Left colon (tissue), 2 donors: Measurements from ENCODE around the gene PLCB4. TPM values are rescaled to one million over a fixed set of nuclear protein-coding genes. Genes with fewer than 3 reads are reported as not detected.
"Not testable (repeated sequence)": the region's sequence is repeated elsewhere in the genome, so short reads cannot be mapped to it uniquely, and the experiment has no call there.

Experiments
- ATAC-seq: fragments of 200-7000 bp; cut with Tn5 transposase; one replicate; pipeline ENCODE4 v1.9.1; 2020; ENCODE audit warnings: mild to moderate bottlenecking, moderate library complexity
- DNase-seq, 2 donors: peaks; one replicate each; pipeline ENCODE4 v3.0.0-alpha.2; 2020
- intact Hi-C, 2 donors: fragments of 100-400 bp; cut with DNase I in 1 of 2; cut with micrococcal nuclease in 1 of 2; formaldehyde crosslinking; loops; one replicate each; pipeline versions ENCODE4 v1.11.2 to v1.14.0; 2022; cut with DNase I, micrococcal nuclease
- long read RNA-seq: library from polyadenylated mRNA; unstranded; transcript quantifications from one replicate; pipeline ENCODE4 v2.0.0, GENCODE V29; 2021
- total RNA-seq, 2 donors: library from RNA; stranded (reverse); fragmentation: NEBNext Ultra II Directional; extraction: Animal tissue kit (Norgen Biotek cat#: 25700); gene quantifications; one replicate each; pipeline ENCODE4 v1.2.1, GENCODE V29; 2021
- donor health status: DM: no; HTN: no; CAD: no.
- donor health status: DM: yes; HTN: yes; CAD: no.

Gene PLCB4
- total RNA-seq, result 10 to 100 TPM; 45.3 to 58.2 TPM
- long read RNA-seq, partial matches to known transcripts, result 22 of 70 reads
- long read RNA-seq, other reads (novel, unspliced or antisense), result 48 of 70 reads

DNA sequence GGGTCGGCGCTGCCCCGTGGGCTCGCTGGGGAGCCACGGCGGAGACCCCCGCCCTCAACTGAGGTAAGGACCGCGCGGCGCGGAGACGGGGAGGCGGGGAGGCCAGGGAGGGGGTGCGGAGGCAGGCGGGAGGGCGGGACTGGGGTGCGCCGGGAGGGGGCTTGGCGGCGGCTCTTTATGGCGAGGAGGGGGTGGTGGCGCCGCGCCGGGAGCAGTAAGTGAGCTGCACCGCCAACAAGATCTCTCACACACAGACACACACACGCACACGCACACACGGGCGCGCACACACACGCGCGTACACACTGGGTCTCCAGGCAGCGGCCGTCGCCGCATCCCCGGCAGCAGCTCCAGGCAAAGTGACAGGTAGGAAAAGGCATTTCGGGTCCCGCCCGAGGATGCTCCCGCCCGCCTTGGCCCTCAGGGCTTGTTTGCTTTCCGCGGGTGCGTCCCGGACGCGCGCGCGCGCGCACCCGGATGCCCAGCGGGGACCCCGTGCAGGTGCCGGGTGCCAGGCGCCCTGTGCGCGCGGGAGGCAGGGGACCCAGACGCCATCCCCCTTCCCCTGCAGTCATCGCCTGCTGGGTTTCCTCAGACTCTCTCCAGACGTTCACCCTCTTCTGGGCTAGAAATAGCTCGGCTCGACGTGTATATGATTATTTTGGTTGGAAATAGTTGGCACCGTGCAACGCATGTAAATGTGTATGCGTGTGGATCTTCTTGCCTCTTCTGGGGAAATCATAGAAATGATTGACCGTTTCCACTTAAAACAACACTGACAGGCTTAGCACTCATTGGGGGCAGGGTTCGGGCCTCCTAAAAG lies at the start of gene PLCB4:
Gene PLCB4, plus strand, starts transcription at position 247 of the 823 bp plus-strand sequence. CDS start 238,728 bp downstream, outside the sequence.
- intact Hi-C loops, result no loop called here
- DNase-seq (peak; percentile 73 to 75), ATAC-seq (peak; percentile 75)

DNA sequence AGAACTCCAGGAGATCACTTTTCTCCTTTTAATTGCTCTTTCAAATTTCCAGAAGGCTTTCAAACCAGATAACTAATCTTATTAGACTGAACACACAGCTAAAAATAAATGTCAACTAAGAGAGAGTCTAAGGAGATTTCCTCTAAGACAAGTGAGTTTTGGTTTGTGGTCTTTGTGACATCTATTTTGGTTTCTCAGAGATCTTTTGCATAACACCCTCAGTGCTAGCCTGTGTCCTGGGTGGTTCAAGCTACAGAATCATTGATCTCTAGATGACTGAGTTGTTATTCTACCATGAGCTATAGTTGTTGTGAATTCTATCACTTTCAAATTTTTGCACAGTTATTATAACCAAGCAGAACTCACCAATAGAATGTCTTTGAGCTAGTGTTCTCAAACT lies 49.1 kb upstream of the PLCB4 start:
- no peak for ATAC-seq
- intact Hi-C loops, result no loop called here
- DNase-seq, result no peak

DNA sequence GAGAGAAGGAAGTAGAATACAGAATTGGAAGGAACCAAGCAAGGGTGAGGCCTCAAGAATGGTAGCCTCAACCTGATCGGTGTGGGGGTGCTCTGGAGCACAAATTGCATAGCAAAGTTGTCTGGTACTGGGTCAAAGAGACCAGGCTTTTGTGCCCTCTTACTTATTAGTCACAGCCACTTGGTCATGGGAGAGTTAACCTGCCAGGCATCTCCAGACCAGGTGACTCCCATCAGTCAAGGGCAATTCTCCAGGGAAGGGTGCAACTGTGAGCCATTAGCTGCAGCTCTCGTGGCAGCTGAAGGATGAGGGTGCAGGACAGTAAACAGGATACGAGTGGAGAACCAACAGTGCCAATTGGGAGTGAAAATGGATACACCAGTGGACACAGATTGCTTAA lies 47.7 kb upstream of the PLCB4 start:
- intact Hi-C loops, result no loop called here
- DNase-seq (no peak), ATAC-seq (no peak)

DNA sequence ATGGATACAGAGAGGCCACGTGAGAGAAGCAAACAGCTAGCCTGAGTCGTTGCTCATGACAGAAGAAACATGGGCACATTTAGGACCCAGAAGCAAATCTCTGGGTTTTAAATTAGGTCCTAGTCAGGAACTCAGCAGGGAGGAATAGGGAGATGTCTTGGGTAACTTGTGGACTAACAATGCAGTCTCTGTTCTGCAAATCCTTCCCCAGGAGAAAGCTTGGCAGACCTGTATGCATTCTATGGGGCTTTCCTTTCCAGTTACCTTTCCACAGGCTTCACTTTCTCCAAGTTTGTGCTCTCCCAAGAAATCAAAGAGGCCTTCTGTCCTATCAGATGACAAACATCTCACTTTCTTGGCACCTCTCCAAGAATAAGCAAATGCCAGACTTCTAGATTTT lies 47.2 kb upstream of the PLCB4 start:
- DNase-seq (no peak), ATAC-seq (no peak)
- intact Hi-C loops, result no loop called here

DNA sequence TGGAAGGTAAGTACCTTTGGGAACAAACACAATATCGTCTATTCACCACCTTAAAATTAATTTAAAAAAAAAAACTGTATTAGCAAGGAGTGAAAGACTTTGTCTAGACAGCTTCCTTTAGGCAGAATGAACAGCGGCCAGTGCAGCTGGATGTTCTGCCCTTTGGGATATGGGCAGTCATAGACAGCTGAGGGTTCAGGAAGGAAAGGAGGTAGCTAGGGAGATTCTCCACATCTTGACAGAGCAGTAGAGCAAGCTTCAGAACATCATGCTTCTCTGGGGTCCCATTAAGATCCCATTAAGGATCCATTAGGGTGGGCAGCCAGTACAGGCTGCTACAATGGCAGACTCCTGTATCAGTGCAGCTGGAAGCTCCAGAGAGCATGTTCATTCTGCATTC lies 46.5 kb upstream of the PLCB4 start:
- no peak for ATAC-seq

DNA sequence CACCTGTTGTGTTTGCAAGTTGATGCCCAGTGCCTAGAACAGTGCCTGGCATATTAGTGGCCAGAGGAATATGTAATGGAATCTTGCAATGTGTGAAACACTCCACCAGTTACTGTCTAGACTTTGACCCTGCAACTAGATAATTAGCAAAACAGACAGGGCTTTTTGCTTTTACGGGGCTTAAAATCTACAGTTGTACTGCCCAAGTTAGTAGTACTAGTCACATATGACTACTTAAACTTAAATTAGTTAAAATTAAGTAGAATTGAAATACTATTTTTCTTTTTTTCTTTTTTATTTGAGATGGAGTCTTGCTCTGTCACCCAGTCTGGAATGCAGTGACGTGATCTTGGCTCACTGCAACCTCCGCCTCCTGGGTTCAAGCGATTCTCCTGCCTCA lies 44.3 kb upstream of the PLCB4 start:
- ATAC-seq (no peak), DNase-seq (no peak)
- intact Hi-C loops, result no loop called here

More for the DNA sequence above, 46.5 kb upstream of the PLCB4 start:
- no peak for DNase-seq
- intact Hi-C loops, result no loop called here

DNA sequence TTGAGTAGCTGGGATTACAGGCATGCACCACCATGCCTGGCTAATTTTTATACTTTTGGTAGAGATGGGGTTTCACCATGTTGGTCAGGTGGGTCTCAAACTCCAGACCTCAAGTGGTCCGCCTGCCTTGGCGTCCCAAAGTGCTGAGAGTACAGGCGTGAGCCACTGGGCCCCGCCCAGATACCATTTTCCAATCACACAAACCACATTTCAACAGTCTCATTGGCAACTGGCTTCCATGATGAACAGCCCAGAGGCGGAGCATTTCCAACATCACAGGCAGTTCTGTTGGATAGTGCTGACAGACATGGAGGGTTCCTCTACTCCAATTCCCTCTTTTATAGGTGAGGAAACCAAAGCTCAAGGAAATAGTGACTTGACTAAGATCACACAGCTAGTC lies 43.9 kb upstream of the PLCB4 start:
- ATAC-seq, result no peak
- intact Hi-C loops, result no loop called here
- DNase-seq, result no peak

DNA sequence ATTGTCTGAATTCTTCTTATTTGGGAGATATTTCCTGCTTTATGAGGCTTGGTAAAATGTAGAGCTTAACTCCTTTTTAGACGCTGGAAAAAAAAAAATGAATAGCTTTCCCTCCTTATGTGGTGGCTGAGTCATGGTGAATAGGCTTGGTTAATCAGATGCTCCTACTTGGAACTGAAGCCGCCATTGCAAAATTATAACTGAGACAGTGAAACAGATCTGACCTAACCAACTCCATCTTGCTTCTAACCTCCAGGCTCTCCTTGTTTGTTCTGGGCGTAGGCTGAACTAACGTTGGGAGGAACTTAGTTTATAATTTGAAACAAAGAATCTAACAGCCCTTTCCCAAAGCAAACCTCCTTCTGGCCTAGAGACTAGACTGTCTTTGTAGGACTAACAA lies 43.2 kb upstream of the PLCB4 start:
- ATAC-seq, result no peak
- intact Hi-C loops, result no loop called here
- DNase-seq, result no peak

DNA sequence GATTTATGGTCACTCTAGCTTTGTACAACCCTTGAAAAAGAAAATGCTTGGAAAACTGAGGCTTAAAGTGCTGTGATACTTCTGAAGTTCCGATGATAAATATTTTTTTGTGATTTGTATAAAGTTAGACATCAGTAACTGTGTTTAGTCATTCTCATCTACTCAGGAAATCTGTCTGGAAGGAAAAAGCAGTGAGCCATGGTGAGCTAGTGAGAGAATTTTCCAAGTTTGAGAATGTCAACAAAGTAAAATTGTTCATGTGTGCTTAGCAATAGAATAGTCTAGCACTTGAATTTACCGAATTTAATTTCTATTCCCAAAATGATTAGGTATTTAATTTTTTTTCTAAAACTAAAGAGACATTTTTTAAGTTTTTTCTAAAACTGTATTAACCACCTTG lies 41.3 kb upstream of the PLCB4 start:
- DNase-seq, result no peak
- intact Hi-C loops, result no loop called here
- ATAC-seq, result no peak

DNA sequence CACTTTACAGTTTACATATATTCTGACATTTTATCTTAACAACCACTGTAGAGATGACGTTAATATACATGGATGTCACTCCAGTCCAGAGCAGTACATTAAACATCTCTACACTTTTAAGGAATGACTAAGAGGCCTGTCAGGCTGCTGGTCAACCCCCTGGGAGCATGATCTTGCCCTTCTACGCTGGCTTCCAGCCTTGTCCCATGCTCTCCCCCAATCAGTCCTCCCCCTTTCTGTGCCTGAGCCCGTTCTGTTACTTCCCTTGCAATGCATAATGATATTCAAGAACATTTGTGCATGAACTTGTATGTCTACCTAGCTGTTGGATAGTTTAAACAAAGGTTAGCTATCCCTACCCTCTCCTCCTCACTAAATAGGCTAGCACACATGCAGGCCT lies 40.5 kb upstream of the PLCB4 start:
- DNase-seq (no peak), ATAC-seq (no peak)
- intact Hi-C loops, result no loop called here

DNA sequence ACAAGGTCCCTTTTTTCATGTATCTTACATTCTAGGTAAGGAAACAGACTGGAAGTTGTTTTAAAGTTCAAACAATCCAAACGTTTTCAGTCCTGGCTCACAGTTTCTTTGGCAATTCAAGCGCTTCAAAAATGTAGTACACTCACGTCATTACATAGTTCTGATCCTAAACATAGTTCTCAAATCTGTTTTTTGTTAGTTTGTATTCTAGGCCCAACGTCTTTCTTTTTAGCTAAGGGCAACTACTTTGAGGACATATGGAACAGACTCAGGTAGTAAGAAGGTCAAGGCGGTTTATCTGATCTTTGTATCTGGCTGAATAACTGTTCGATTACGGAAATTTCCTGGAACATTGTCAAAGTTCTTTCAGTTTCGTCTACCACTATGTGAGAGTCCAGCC lies 36.9 kb upstream of the PLCB4 start:
- DNase-seq (no peak), ATAC-seq (no peak)
- intact Hi-C loops, result no loop called here

DNA sequence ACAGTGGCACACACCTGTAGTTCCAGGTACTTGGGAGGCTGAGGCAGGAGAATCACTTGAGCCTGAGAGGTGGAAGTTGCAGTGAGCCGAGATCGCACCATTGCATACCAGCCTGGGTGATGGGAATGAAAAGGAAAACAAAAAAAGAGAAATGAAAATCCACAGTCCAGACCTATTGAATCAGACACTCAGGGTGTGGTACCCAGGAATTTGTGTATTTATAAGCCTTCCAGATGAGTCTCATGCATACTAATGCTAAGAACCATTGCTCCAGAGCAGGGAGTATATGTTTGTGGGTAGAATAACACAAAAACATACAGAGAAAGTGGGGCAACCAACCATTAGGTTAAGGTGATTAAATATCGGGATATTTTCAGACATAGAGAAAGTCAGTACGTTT lies 36.1 kb upstream of the PLCB4 start:
- intact Hi-C loops, result no loop called here
- ATAC-seq (no peak), DNase-seq (no peak)

DNA sequence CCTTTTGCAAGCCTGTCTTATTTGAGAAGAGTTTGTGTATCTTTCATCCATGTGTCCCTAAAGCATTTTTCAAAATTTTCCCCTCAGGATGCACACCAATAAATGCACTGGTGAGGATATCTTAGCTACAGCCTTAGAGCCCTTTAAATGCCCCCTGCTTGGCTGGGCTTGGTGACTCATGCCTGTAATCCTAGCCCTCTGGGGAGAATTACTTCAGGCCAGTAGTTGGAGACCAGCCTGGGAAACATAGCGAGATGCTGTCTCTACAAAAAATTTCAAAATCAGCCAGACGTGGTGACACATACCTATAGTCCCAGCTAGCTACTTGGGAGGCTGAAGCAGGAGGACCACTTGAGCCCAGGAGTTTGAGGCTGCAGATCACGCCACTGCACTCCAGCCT lies 33.8 kb upstream of the PLCB4 start:
- no peak for DNase-seq
- intact Hi-C loops, result no loop called here
- no peak for ATAC-seq

DNA sequence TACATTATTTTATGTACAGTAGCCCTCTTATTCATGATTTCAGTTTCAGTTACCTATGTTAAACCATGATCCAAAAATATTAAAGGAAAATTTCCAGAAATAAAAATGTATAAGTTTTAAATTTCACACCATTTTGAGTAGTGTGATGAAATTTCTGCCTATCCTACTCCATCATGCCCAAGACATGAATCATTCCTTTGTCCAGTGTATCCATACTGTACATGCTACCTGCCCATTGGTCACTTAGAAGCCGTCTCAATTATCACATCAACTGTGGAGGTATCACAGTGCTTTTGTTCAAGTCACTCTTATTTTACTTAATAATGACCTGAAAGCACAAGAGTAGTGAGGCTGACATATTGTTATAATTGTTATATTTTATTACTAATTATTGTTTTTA lies 32.3 kb upstream of the PLCB4 start:
- DNase-seq, result no peak
- ATAC-seq, result no peak
- intact Hi-C loops, result no loop called here

DNA sequence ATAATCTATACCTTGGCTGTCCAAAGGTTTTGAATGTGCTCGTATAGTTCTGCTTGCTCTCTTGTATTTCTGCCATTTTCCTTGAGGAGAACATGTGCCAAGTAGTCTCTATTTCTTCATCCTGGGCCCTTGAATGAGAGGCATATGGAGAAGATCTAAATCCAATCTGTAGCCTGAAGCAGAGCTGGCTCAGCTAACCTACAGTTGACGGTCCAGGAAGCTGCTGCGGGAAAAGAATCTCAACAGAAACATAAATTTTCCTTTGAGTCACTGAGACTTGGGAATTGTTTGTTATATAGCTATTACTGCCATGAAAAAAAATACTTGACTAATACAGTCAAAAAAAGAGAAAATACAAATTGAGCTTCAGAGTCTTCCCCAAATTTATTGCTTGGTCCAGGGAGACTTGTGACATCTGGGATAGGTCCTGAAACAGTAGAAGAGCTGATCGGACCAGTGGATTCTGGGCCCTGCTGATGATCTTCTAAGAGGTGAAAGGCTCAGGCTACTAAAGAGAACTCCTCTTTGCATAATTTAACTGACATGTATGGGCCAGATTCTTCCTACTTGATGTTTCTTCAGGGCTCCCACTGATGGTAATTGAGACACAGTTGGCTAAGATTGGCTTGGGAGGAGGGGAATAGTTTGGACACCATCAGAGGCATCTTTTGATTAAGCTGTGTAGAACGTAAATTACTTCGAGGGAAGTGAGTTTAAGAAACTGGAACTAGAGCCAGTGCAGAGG lies 29.9 kb upstream of the PLCB4 start:
- DNase-seq (no peak), ATAC-seq (no peak)
- intact Hi-C loops, result no loop called here

DNA sequence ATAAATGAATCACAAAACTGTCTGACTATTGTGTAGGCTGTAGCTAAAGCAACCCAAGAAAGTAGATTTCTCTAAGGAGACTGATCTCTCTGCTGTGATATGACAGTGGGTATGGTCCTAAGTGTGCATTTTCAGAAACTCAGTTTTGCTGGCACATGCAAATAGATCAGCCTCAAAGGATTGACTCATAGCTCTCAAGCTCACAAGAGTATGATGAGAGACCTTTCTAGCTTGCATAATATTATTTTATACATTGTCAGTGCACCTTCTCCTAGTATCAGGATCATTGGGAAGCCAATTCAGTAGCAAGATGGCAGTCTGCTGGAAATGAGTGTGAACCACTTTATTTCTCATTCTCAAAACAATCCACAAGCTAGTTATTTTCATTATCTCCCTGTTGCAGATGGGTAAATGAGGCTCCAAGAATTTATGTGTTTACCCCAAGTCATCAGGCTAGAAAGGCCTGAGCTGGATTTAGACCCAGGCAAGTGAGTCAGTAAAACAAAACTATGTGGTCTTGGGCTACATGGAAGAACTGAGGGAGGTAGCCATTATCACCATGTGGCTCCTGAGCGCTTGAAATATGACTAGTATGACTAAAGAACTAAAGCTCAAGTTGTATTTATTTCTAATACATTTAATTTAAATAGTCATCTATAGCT lies 27.9 kb upstream of the PLCB4 start:
- no peak for ATAC-seq
- DNase-seq, result no peak
- intact Hi-C loops, result no loop called here

DNA sequence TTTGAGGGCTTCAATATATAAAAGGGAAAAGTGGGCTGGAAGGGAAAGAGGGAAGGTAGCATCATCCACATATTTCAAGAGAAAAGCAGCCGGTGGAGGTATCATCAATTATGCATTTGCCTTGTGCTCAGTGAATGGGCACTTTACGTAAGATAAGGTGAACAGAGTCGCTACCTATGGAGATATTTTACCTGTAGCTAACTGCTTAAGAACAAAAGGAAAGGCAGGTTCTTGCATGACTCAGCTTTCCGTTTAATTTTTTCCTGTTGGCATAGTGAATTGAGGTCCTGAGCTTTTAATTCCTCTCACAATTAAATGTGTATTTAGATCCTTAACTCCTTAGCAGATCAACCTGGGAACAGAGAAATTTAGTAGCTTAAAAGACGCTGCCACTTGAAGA lies 25.5 kb upstream of the PLCB4 start:
- intact Hi-C loops, result no loop called here
- DNase-seq (no peak), ATAC-seq (no peak)

DNA sequence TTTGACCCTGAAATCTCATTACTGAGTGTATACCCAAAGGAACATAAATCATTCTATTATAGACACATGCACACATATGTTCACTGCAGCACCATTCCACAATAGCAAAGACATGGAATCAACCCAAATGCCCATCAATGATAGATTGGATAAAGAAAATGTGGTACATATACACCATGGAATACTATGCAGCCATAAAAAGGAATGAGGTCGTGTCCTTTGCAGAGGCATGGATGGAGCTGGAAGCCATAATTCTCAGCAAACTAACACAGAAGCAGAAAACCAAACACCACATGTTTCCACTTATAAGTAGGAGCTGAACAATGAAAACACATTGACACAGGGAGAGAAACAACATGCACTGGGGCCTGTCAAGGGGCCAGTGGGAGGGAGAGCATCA lies 21.0 kb upstream of the PLCB4 start:
- ATAC-seq, DNase-seq, intact Hi-C loops: not testable (repeated sequence)

DNA sequence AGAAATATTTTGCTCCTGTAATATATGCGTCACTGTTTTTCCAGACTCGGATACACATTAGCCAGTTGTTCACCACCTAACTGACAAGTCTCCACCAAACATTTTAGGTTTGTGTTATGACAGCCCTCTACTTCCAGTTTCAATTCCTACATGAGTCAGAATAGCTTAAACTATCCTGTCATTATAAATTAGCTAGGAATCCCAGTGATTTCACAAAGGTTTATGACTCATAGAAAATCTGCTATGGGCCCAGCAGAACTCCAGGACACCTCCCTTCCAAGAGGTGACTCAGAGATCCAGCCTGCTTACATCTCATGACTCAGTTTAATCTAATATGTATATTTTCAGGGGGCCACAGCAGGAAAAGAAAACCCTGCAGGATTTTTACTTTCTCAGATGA lies 17.4 kb upstream of the PLCB4 start:
- ATAC-seq, result peak; percentile 34
- DNase-seq, result no peak
- intact Hi-C loops, result no loop called here

DNA sequence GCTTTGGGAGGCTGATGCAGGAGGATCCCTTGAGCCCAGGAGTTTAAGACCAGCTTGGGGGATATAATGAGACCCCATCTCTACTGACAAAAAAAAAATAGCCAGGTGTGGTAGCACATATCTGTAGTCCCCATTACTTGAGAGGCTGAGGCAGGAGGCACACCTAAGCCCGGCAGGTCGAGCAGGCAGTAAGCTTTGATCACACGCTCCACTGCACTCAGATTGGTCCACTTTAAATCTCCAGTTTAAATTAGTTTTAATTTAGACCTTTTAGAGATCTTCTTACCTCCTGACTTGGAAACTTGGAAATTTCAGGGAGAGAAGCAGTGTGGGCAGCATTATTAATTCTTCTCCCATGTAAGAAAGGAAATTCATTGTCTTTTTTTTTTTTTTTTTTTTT lies 16.8 kb upstream of the PLCB4 start:
- intact Hi-C loops, result no loop called here
- ATAC-seq, result no peak
- DNase-seq, result no peak
